ENCODE results near the gene TRIM32. TPM values are rescaled to one million over a fixed set of nuclear protein-coding genes. Genes with fewer than 3 reads are reported as not detected.
A peak's percentile ranks its signal among the peaks of the same experiment; 100 is the strongest.

The TRIM32 gene
- polyA plus RNA-seq, 1 of the 3 experiments (the other 2 are of a cell fraction): 10.2 TPM

DNA sequence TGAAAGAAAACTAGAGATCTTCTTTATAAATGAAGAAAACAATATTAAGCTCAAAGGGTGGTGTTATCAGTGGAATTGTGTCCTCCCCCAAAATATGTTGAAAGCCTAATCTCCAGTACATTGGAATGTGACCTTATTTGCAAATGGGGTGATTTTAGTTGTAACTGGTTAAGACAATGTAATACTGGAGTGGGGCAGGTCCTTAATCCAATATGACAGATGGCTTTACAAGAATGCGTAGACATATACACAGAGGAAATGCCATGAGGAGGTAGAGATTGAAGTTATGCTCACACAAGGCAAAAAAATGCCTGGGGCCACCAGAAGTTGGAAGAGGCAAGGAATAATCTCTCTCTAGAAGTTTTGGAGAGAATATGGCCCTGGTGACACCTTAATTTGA lies 13.7 kb upstream of the TRIM32 start:
- H4K20me1 ChIP-seq (ENCODE audit: insufficient read depth): no peaks in the 10 kb centered on the region
- no peak for TF ChIP-seq RAD21 (IDR thresholded peaks at IDR 0.05; ENCODE audit: low read length)
- TF ChIP-seq GABPA (IDR thresholded peaks at IDR 0.05; ENCODE audit: low read depth): no peak
- TF ChIP-seq, protein P1, sequence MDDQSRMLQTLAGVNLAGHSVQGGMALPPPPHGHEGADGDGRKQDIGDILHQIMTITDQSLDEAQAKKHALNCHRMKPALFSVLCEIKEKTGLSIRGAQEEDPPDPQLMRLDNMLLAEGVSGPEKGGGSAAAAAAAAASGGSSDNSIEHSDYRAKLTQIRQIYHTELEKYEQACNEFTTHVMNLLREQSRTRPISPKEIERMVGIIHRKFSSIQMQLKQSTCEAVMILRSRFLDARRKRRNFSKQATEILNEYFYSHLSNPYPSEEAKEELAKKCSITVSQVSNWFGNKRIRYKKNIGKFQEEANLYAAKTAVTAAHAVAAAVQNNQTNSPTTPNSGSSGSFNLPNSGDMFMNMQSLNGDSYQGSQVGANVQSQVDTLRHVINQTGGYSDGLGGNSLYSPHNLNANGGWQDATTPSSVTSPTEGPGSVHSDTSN (IDR thresholded peaks at IDR 0.05): peak; percentile 45; the same call in 1 of the 2 replicates
- peak; percentile 29; the same call in 1 of the 2 replicates for TF ChIP-seq TCF12 (IDR thresholded peaks at IDR 0.05)
- no peak for TF ChIP-seq FOXJ3 (CRISPR knock-in tag; IDR thresholded peaks at IDR 0.05)
- no peak for TF ChIP-seq MEF2A (IDR thresholded peaks at IDR 0.05; ENCODE audit: borderline replicate concordance, low read depth)
- TF ChIP-seq, protein P2, sequence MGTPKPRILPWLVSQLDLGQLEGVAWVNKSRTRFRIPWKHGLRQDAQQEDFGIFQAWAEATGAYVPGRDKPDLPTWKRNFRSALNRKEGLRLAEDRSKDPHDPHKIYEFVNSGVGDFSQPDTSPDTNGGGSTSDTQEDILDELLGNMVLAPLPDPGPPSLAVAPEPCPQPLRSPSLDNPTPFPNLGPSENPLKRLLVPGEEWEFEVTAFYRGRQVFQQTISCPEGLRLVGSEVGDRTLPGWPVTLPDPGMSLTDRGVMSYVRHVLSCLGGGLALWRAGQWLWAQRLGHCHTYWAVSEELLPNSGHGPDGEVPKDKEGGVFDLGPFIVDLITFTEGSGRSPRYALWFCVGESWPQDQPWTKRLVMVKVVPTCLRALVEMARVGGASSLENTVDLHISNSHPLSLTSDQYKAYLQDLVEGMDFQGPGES (IDR thresholded peaks at IDR 0.05; ENCODE audit: low read depth, low read length): no peak
- TF ChIP-seq RCOR1 (IDR thresholded peaks at IDR 0.05; ENCODE audit: low read length): no peak
- no peak for TF ChIP-seq JUND (IDR thresholded peaks at IDR 0.05)
- no peak for TF ChIP-seq EZH2phosphoT487 (IDR thresholded peaks at IDR 0.05; ENCODE audit: borderline replicate concordance, low read depth)
- H3K9me2 ChIP-seq: no peaks in the 10 kb centered on the region
- H3K9me3 ChIP-seq: no peaks in the 10 kb centered on the region; the same call in 1 of the 2 replicates
- H3F3A ChIP-seq (replicated peaks; ENCODE audit: insufficient read depth): no peaks in the 10 kb centered on the region
- no peak overlapping the region for H3K9ac ChIP-seq
- DNase-seq: no peak
- H3K79me2 ChIP-seq (ENCODE audit: insufficient read depth): no peaks in the 10 kb centered on the region
- H3K27me3 ChIP-seq (ENCODE audit: insufficient read depth): no peaks in the 10 kb centered on the region
- H3K4me2 ChIP-seq: no peak overlapping the region
- CTCF ChIA-PET: interaction anchor here (0.6 kb wide), 1 partner anchor 64 kb away, joined by 3 read pairs; no protein-coding TSS in a partner anchor
- H3K27ac ChIP-seq (ENCODE audit: low read depth in 2 of 2, low read length in 1 of 2): peak overlapping the region in 1 of 2 experiments; percentile 64; a peak in 1 of 4 replicates
- H3K36me3 ChIP-seq (replicated peaks in 1 of 2; ENCODE audit: control insufficient read depth in 1 of 2, insufficient read depth in 2 of 2, low read length in 1 of 2): no peaks in the 10 kb centered on the region
- H2AFZ ChIP-seq (ENCODE audit: low read depth): no peak overlapping the region
- POLR2A ChIA-PET: no interaction called here
- H3K4me3 ChIP-seq (ENCODE audit: low read depth in 2 of 2, low read length in 1 of 2): no peak overlapping the region
- WGBS (ENCODE audit: low lambda C conversion rate): 50% methylated on average over 1 of the region's 1 CpG
- no peaks in the 10 kb centered on the region for H3K4me1 ChIP-seq (ENCODE audit: control insufficient read depth in 1 of 2, insufficient read depth in 2 of 2, low read depth in 1 of 2, low read length in 1 of 2)

DNA sequence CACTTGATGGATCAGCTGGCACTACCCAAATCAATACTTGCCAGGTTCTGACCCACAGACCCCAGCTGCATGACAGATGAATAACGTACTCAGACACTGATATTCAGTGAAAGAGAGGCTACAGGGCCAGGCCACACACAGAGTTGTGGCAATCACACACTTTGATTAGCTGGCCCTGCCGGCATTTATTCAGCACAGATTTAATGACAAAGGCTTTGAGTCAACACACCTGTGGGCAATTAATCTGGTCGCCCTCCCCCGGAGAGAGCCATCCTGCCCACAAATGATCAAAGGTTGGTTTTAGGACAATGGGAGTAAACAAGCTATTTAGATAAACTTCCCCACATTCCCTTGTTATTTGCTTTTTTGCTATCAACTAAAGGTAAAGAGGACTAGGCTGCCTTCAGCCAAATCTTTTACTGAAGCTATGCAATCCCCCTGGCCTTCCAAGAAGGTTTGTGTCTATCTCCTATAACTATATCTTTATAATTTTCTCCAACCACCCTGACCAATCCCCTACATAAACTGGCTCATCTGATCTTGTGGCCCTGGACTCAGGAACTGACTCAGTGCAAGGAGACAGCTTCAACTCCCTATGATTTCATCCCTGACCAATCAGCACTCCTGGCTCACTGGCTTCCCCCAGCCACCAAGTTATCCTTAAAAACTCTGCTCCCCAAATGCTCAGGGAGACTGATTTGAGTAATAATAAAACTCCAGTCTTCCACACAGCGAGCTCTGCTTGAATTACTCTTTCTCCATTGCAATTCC lies 12.7 kb upstream of the TRIM32 start:
- Histone ChIP-seq H3K36me3 (replicated peaks in 1 of 2; ENCODE audit: control insufficient read depth in 1 of 2, insufficient read depth in 2 of 2, low read length in 1 of 2) (no peaks in the 10 kb centered on the region), H3K79me2 (ENCODE audit: insufficient read depth) (no peaks in the 10 kb centered on the region), H3K9me2 (no peaks in the 10 kb centered on the region), H3K27ac (ENCODE audit: low read depth in 2 of 2, low read length in 1 of 2) (peak overlapping the region in 1 of 2 experiments; percentile 53; a peak in 2 of 4 replicates), H4K20me1 (ENCODE audit: insufficient read depth) (no peaks in the 10 kb centered on the region), H3K4me2 (no peak overlapping the region), H3K27me3 (ENCODE audit: insufficient read depth) (no peaks in the 10 kb centered on the region), H3K4me3 (ENCODE audit: low read depth in 2 of 2, low read length in 1 of 2) (no peak overlapping the region), H3K9me3 (no peaks in the 10 kb centered on the region; the same call in 1 of the 2 replicates), H3F3A (replicated peaks; ENCODE audit: insufficient read depth) (no peaks in the 10 kb centered on the region), H3K4me1 (ENCODE audit: control insufficient read depth in 1 of 2, insufficient read depth in 2 of 2, low read depth in 1 of 2, low read length in 1 of 2) (no peaks in the 10 kb centered on the region), H3K9ac (no peak overlapping the region), H2AFZ (ENCODE audit: low read depth) (no peak overlapping the region)
- POLR2A ChIA-PET: no interaction called here
- CTCF ChIA-PET: interaction anchor here (0.6 kb wide), 1 partner anchor 13 kb away, joined by 3 read pairs; no protein-coding TSS in a partner anchor
- 83% methylated on average over 5 of the region's 5 CpGs for WGBS (ENCODE audit: low lambda C conversion rate)
- no peak for DNase-seq
- TF ChIP-seq FOXJ3 (CRISPR knock-in tag; IDR thresholded peaks at IDR 0.05) (no peak), RAD21 (IDR thresholded peaks at IDR 0.05; ENCODE audit: low read length) (no peak), MXI1 (IDR thresholded peaks at IDR 0.05; ENCODE audit: low read depth, low read length) (no peak), SIN3A (IDR thresholded peaks at IDR 0.05; ENCODE audit: borderline replicate concordance, low read depth, low read length) (no peak), POLR2AphosphoS5 (IDR thresholded peaks at IDR 0.05; ENCODE audit: low read depth, low read length) (no peak), ELF1 (IDR thresholded peaks at IDR 0.05) (no peak), GABPA (IDR thresholded peaks at IDR 0.05; ENCODE audit: low read depth) (no peak), TCF12 (IDR thresholded peaks at IDR 0.05) (no peak), CHD2 (IDR thresholded peaks at IDR 0.05; ENCODE audit: low read length, partially characterized antibody) (no peak), NRF1 (IDR thresholded peaks at IDR 0.05; ENCODE audit: low read depth, low read length) (no peak), EP300 (IDR thresholded peaks at IDR 0.05; ENCODE audit: borderline replicate concordance in 1 of 2, low read depth in 1 of 2, low read length in 1 of 2) (no peak), EZH2phosphoT487 (IDR thresholded peaks at IDR 0.05; ENCODE audit: borderline replicate concordance, low read depth) (no peak)
- TF ChIP-seq, protein P1 (IDR thresholded peaks at IDR 0.05): no peak
- TF ChIP-seq, protein P3, sequence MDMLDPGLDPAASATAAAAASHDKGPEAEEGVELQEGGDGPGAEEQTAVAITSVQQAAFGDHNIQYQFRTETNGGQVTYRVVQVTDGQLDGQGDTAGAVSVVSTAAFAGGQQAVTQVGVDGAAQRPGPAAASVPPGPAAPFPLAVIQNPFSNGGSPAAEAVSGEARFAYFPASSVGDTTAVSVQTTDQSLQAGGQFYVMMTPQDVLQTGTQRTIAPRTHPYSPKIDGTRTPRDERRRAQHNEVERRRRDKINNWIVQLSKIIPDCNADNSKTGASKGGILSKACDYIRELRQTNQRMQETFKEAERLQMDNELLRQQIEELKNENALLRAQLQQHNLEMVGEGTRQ (IDR thresholded peaks at IDR 0.05; ENCODE audit: borderline replicate concordance, low read depth, low read length): no peak
